IPS-18a (cell line): Measurements from ENCODE around the gene KCNT1.

Experiments used
- H3K27ac ChIP-seq: one replicate; pipeline ENCODE4 v1.5.1; 2013; ENCODE audit warnings: low read length
- H3K27me3 ChIP-seq: one replicate; pipeline ENCODE4 v1.6.1; 2013; ENCODE audit warnings: mild to moderate bottlenecking, low read length; ENCODE audit not compliant: control insufficient read depth, insufficient read depth
- H3K36me3 ChIP-seq: one replicate; pipeline ENCODE4 v1.6.1; 2013; ENCODE audit warnings: low read depth, low read length; ENCODE audit not compliant: control insufficient read depth
- H3K4me1 ChIP-seq: one replicate; pipeline ENCODE4 v1.6.1; 2013; ENCODE audit warnings: low read depth, low read length; ENCODE audit not compliant: control insufficient read depth
- H3K4me3 ChIP-seq: one replicate; pipeline ENCODE4 v1.5.1; 2013; ENCODE audit warnings: low read length
- H3K9ac ChIP-seq: one replicate; pipeline ENCODE4 v1.6.1; 2013; ENCODE audit warnings: mild to moderate bottlenecking, low read length, moderate library complexity
- H3K9me3 ChIP-seq: one replicate; pipeline ENCODE4 v1.6.1; 2013; ENCODE audit warnings: low read depth, low read length; ENCODE audit not compliant: control insufficient read depth

Gene KCNT1

DNA sequence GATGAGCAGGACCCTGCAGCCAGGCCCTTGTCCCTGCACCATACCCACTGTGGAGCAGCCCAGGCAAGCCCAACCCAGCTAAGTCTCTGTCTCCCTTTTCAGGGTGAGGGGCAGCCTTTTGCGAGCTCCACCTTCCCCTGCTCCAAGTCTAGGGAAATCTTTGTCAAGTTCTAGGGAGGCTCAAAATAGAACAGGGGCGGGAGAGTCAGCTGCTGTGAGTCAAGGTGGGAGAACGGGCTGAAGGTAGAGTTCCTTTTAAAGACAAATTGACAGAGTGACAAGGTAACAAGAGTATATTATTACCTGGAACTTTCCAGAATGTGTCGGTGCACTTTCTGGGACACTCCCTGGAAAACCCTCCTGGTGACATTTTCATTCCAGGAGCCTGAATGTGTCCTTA, 64.7 kb downstream of the KCNT1 start:
- no peaks in the 10 kb centered on the region for H3K27me3 ChIP-seq
- H3K27ac ChIP-seq = no peak overlapping the region

DNA sequence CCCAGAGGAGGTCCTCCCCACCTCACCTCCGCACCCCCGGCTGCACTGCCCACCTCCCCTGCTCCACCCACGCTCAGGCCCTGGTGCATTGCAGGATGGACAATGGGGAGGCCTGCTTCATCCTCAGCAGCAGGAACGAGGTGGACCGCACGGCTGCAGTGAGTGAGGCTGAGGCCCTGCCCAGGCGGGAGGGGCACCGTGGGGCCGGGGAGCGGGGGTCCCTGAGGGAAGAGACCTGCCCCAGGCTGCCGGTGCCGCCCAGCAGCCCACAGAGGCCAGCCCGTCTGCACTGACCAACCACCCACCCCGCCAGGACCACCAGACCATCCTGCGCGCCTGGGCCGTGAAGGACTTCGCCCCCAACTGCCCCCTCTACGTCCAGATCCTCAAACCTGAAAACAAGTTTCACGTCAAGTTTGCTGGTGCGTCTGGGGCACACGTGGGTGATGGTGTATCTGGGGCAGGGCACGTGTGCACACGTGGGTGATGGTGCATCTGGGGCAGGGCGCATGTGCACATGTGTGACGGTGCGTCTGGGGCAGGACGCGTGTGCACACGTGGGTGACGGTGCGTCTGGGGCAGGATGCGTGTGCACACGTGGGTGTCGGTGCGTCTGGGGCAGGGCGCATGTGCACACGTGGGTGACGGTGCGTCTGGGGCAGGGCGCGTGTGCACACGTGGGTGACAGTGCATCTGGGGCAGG, 66.7 kb downstream of the KCNT1 start:
- Histone ChIP-seq H3K9ac (no peak overlapping the region), H3K4me1 (no peaks in the 10 kb centered on the region), H3K9me3 (no peaks in the 10 kb centered on the region), H3K27me3 (no peaks in the 10 kb centered on the region), H3K27ac (no peak overlapping the region), H3K4me3 (no peak overlapping the region), H3K36me3 (no peaks in the 10 kb centered on the region)

More for the DNA sequence above, 64.7 kb downstream of the KCNT1 start:
- no peaks in the 10 kb centered on the region for H3K36me3 ChIP-seq
- no peaks in the 10 kb centered on the region for H3K4me1 ChIP-seq
- no peak overlapping the region for H3K9ac ChIP-seq
- H3K4me3 ChIP-seq = no peak overlapping the region
- no peaks in the 10 kb centered on the region for H3K9me3 ChIP-seq

DNA sequence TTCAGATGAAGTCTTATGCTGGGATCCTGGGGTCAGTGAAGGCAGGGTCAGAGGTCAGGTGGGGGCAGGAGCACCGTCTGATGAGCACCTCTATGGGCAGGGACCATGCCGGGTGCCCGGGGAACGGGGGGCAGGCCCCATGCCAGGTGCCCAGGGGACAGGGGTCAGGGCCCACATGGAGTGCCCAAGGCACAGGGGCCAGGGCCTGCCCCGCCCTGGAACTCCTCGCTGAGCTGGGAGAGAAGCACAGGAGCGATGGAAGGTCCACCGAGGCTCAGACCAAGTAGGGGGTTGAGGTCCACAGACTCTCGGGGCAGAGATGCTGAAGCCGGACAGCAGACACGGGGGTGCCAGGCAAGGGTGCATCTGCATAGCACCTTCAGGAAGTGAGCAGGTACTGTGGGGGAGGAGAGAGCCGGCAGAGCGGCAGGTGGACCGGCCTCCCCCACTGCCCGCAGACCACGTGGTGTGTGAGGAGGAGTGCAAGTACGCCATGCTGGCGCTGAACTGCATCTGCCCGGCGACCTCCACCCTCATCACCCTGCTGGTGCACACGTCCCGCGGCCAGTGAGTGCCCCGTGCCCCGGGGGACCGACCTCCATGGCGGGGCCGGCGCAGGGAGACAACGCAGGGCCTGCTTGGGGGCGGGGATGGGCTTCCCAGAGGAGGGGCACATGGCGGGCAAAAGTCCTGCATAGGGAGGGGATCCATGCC, 67.7 kb downstream of the KCNT1 start:
- Histone ChIP-seq H3K36me3 (no peaks in the 10 kb centered on the region), H3K4me3 (no peak overlapping the region), H3K4me1 (no peaks in the 10 kb centered on the region), H3K9ac (no peak overlapping the region), H3K27me3 (no peaks in the 10 kb centered on the region), H3K9me3 (no peaks in the 10 kb centered on the region), H3K27ac (no peak overlapping the region)

DNA sequence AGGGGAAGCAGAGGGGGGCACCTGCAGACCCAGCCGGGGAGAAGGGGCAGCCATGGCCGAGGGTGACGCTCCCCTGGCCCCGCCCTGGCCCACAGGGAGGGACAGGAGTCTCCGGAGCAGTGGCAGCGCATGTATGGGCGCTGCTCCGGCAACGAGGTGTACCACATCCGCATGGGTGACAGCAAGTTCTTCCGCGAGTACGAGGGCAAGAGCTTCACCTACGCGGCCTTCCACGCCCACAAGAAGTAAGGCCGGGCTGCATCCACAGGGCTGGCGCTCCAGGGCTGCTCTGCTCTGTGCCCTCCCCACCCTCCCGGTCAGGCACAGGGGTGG, 68.2 kb downstream of the KCNT1 start:
- Histone ChIP-seq H3K9ac (no peak overlapping the region), H3K4me3 (no peak overlapping the region), H3K4me1 (no peaks in the 10 kb centered on the region), H3K36me3 (no peaks in the 10 kb centered on the region), H3K9me3 (no peaks in the 10 kb centered on the region), H3K27me3 (no peaks in the 10 kb centered on the region), H3K27ac (no peak overlapping the region)

DNA sequence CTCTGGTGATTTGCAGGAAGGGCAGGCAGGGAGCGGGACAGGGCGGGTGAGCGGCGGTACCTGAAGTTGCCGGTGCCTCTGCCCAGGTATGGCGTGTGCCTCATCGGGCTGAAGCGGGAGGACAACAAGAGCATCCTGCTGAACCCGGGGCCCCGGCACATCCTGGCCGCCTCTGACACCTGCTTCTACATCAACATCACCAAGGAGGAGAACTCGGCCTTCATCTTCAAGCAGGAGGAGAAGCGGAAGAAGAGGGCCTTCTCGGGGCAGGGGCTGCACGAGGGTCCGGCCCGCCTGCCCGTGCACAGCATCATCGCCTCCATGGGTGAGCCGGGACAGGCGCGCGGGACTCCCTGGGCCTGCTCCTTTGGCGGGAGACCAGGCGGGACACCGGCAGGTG, 68.8 kb downstream of the KCNT1 start:
- Histone ChIP-seq H3K4me1 (no peaks in the 10 kb centered on the region), H3K27me3 (no peaks in the 10 kb centered on the region), H3K9ac (no peak overlapping the region), H3K27ac (no peak overlapping the region), H3K36me3 (no peaks in the 10 kb centered on the region), H3K9me3 (no peaks in the 10 kb centered on the region), H3K4me3 (no peak overlapping the region)

DNA sequence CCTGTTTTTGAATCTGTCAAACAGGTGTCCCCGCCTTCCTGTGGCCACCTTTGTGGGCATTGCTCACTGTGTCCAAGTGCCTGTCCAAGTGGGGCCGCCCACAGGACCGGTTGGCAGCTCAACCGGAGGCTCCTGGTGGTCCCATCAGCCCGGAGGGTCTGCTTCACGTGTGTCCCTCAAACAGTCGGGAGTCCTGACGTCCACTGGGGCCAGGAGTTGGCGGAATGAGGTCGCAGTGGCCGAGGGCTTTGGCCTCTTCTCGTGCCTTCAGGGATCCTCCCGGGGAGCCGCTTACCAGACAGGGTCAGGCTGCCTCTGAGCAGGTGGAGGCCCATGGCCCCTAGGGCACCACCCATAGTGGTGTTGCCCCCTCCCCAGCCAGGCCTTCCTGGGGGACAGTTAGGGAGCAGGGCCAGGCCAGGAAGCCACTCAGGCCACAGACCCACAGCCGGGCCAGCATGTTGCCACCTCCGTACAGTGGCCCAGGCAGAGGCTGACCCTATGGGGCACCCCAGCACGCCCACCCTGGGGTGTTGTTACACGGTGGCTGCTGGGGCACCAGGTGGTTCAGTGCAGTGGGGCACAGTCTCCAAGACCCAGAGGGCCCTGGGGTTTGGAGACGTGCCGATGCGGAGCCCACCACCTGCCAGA, 69.5 kb downstream of the KCNT1 start:
- no peaks in the 10 kb centered on the region for H3K4me1 ChIP-seq
- H3K9me3 ChIP-seq = no peaks in the 10 kb centered on the region
- no peaks in the 10 kb centered on the region for H3K27me3 ChIP-seq
- no peak overlapping the region for H3K9ac ChIP-seq
- no peak overlapping the region for H3K27ac ChIP-seq
- H3K4me3 ChIP-seq = no peak overlapping the region
- no peaks in the 10 kb centered on the region for H3K36me3 ChIP-seq

DNA sequence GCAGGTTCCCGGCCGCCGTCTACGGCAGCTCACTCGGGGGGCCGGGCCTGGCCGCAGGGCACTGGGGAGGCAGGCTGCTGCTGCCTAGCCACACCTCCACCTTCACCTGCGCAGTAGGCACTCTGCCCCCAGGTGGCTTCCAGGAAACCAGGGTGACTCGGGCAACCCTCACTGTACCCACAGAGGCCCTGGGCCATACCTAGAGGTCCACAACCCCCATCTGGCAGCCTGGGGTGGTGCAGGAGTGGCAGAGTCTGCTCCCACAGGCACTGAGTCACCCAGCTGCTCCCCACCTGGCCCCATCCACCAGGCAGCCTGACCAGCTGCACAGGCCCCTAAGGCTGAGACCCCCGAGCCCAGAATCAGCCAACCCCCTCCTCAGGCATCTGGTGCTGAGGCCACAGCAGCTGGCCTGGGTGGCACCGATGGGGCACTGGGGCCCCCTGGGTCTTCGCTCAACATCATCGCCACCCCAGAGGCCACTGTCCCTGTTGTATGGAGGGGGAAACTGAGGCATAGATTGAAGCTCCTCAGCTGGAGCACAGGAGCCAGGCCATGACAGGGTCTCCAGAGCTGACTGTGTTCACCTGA, 70.2 kb downstream of the KCNT1 start:
- H3K27ac ChIP-seq = no peak overlapping the region
- H3K36me3 ChIP-seq = no peaks in the 10 kb centered on the region
- no peaks in the 10 kb centered on the region for H3K9me3 ChIP-seq
- H3K4me3 ChIP-seq = no peak overlapping the region
- H3K27me3 ChIP-seq = no peaks in the 10 kb centered on the region
- no peaks in the 10 kb centered on the region for H3K4me1 ChIP-seq
- no peak overlapping the region for H3K9ac ChIP-seq

DNA sequence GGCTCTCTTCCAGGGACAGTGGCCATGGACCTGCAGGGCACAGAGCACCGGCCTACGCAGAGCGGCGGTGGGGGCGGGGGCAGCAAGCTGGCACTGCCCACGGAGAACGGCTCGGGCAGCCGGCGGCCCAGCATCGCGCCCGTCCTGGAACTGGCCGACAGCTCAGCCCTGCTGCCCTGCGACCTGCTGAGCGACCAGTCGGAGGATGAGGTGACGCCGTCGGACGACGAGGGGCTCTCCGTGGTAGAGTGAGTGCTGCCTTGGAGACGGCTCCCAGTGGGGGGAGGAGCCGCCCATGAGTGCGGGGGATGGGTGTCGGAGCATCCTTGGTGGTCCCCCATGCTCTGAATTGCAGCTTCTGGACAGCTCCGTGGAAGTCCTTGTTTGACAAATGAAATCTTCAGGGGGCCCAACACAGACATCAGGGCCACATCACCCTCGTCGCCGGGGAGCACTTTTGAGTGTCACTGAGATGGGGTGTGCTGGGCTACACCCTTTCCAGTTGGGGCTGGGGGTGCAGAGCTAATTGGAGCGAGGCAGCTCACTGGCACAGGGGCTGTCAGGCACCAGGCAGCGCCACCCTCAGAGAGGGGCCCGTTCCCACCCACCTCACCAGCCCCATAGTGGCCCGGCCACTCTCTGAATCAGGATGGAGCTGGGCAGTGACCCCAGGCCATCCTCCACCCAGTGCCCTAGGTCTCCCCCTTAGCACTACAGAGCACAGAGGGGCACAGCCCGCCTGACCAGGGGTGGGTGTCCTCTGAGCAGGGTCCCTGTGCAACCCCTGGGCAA, 70.9 kb downstream of the KCNT1 start:
- H3K36me3 ChIP-seq = no peaks in the 10 kb centered on the region
- no peaks in the 10 kb centered on the region for H3K27me3 ChIP-seq
- H3K9ac ChIP-seq = no peak overlapping the region
- no peaks in the 10 kb centered on the region for H3K4me1 ChIP-seq
- H3K4me3 ChIP-seq = no peak overlapping the region
- no peaks in the 10 kb centered on the region for H3K9me3 ChIP-seq
- no peak overlapping the region for H3K27ac ChIP-seq

DNA sequence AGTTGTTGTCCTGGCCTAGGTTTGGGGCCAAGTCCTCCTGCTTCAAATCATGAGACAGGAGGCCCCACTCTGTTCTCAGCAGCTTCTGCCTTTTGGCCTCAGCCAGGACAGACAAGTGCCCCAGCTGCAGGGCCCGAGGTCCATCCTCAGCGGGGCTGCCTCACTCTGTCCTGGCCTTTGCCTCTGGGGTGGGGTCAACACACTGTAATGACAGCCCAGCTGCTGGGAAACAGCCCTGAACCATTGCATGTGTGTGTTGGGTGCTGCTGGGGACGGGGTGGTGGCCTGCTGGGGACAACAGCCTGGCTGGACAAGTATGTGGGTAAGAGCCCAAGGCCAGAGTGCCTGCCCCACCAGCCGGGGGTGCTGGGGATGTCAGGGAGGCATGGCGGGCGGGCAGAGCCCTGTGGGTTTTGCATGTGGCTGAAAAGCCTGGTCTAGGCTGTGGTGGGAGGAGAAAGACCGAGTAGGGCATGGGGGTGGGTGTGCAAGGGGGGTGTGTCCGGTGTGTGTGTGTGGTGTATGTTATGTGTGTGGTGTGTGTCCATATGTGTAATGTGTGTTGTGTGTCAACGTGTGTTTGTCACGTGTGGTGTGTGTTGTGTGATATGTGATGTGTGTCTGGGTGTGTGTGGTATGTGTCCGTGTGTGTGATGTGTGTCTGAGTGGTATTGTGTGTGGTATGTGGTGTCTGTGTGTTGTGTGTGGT, 71.7 kb downstream of the KCNT1 start:
- H3K27me3 ChIP-seq = no peaks in the 10 kb centered on the region
- H3K9me3 ChIP-seq = no peaks in the 10 kb centered on the region
- no peak overlapping the region for H3K27ac ChIP-seq
- H3K36me3 ChIP-seq = no peaks in the 10 kb centered on the region
- no peak overlapping the region for H3K9ac ChIP-seq
- H3K4me3 ChIP-seq = no peak overlapping the region
- no peaks in the 10 kb centered on the region for H3K4me1 ChIP-seq

DNA sequence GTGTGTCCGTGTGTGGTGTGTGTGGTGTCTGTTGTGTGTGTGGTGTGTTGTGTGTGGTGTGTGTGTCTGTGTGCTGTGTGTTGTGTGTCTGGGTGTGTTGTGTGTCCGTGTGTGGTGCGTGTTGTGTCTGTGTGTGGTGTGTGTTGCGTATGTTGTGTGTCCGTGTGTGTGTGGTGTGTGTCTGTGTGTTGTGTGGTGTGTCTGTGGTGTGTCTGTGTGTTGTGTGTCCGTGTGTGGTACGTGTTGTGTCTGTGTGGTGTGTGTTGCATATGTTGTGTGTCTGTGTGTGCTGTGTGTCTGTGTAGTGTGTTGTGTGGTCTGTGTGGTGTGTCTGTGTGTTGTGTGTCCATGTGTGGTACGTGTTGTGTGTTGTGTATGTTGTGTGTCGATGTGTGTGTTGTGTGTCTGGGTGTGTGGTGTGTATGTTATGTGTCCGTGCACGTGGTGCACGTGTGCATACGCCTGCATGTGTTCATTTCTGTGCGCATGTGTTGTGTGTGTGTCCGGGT, 72.3 kb downstream of the KCNT1 start:
- Histone ChIP-seq H3K4me1 (no peaks in the 10 kb centered on the region), H3K27me3 (no peaks in the 10 kb centered on the region), H3K4me3 (no peak overlapping the region), H3K9me3 (no peaks in the 10 kb centered on the region), H3K36me3 (no peaks in the 10 kb centered on the region), H3K9ac (no peak overlapping the region), H3K27ac (no peak overlapping the region)
